MM.1S (cell line): ENCODE results near the gene NALCN.

Experiments
- EZH2 ChIP-seq: fragments of 300-600 bp; sonication (generic); optimal IDR thresholded peaks from 2 replicates; pipeline ENCODE3; 2017; ENCODE audit warnings: low read depth, mild to moderate bottlenecking, antibody characterized with exemption, low read length, mixed read lengths
- EZH2phosphoT487 ChIP-seq: fragments of 300-600 bp; sonication (generic); IDR thresholded peaks from 2 replicates; pipeline ENCODE4 v1.6.1; 2018; ENCODE audit warnings: antibody characterized with exemption, low read length
- TF ChIP-seq, protein P1 (sequence below): fragments of 300-600 bp; sonication (generic); IDR thresholded peaks from 2 replicates; pipeline ENCODE4 v1.5.1; 2016; ENCODE audit warnings: antibody characterized with exemption, low read length, mixed read lengths

DNA sequence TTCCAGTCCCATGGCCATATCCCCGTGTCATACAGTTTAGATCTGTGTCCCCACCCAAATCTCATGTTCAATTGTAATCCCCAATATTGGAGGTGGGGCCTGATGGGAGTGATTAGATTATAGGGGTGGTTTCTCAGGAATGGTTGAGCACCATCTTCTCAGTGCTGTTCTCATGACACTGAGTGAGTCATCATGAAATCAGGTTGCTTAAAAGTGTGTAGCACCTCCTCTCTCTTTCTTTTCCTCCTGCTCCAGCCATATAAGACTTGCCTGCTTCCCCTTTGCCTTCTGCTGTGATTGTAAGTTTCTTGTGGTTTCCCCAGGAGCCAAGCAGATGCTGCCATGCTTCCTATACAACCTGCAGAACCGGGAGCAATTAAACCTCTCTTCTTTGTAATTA is 197.8 kb downstream of the NALCN start:
- TF ChIP-seq, protein P1, sequence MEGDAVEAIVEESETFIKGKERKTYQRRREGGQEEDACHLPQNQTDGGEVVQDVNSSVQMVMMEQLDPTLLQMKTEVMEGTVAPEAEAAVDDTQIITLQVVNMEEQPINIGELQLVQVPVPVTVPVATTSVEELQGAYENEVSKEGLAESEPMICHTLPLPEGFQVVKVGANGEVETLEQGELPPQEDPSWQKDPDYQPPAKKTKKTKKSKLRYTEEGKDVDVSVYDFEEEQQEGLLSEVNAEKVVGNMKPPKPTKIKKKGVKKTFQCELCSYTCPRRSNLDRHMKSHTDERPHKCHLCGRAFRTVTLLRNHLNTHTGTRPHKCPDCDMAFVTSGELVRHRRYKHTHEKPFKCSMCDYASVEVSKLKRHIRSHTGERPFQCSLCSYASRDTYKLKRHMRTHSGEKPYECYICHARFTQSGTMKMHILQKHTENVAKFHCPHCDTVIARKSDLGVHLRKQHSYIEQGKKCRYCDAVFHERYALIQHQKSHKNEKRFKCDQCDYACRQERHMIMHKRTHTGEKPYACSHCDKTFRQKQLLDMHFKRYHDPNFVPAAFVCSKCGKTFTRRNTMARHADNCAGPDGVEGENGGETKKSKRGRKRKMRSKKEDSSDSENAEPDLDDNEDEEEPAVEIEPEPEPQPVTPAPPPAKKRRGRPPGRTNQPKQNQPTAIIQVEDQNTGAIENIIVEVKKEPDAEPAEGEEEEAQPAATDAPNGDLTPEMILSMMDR = no peak
- TF ChIP-seq EZH2 = no peak
- TF ChIP-seq EZH2phosphoT487 = no peak
